Uterine smooth muscle cell (primary cell): ENCODE measurements around the gene SHC3. TPM values are rescaled to one million over a fixed set of nuclear protein-coding genes. Genes with fewer than 3 reads are reported as not detected.

Experiments used
- total RNA-seq: library from RNA; depleted of rRNA; stranded (reverse); fragments of >200 nt; gene quantifications from 2 replicates; pipeline ENCODE4 v1.2.3, GENCODE V29; 2014

Gene SHC3
- total RNA-seq, result 10.2 and 25.5 TPM in 2 replicates

GRCh38 chr9:89177944-89178829 lies at the start of gene SHC3:
Gene SHC3 (minus strand): TSS chr9:89178818. CDS start chr9:89178460, 358 bp downstream.

GRCh38 chr9:88991066-88992034 lies 187.3 kb downstream of the SHC3 start, which contains the start of gene S1PR3:
Gene S1PR3 (plus strand): TSS chr9:88991468. CDS start chr9:89001201, 9,733 bp downstream.

Other genes with a start within 250 kb of the SHC3 start
- gene S1PR3, start 187.3 kb downstream of the SHC3 start, total RNA-seq, result 11.7 and 14.5 TPM in 2 replicates
- 99.7 and 353 TPM in 2 replicates for gene CKS2, start 132.4 kb upstream of the SHC3 start, total RNA-seq
- gene SECISBP2, start 139.7 kb upstream of the SHC3 start, total RNA-seq, result 27.8 and 32.6 TPM in 2 replicates